Right kidney (tissue), 1 donor: ENCODE results near the gene KCNK1.

Experiments used
- DNase-seq: peaks from one replicate; pipeline ENCODE4 v3.0.0-alpha.2; 2016

KCNK1 gene

GRCh38 chr1:233704898-233705723 lies 91.2 kb downstream of the KCNK1 start:
- no peak for DNase-seq

- DNase-seq, result no peak
These were observed 93.4 kb downstream of the KCNK1 start for GRCh38 chr1:233707153-233707879.

- DNase-seq, result no peak
These were observed 94.2 kb downstream of the KCNK1 start for GRCh38 chr1:233707880-233708815.

- no peak for DNase-seq
These were observed 96.1 kb downstream of the KCNK1 start for GRCh38 chr1:233710031-233710430.

- DNase-seq, result no peak
These were observed 96.6 kb downstream of the KCNK1 start for GRCh38 chr1:233710507-233710906.

DNA sequence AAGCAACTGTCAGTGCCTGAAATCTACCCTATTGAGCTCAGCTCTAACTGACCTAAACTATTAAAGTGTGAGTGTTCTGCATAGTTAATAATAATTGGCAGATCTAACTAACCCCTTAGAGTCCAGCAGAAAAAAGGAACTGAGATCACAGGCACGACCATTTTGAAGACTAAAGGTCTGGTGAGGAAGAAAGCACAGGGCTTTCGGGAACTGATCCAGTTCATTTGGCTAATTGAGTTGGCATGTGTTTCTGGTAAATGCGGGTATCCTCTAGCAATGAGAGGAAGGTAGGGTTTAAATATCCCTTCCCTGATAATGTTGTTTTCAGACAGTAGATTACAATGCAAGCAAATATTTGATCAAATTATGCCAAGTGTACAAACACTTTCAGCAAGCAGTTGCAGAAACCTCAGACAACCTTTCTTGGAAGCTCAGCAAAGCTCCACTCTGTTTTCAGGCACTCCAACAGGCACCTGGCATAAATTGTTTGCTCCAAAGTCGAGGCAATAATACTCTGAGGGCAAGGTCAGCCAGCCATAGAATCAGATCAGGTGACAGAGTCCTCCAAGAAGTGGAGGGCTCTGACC lies 100.8 kb downstream of the KCNK1 start:
- DNase-seq, result no peak

GRCh38 chr1:233718057-233718456 lies 104.2 kb downstream of the KCNK1 start:
- DNase-seq, result no peak

DNA sequence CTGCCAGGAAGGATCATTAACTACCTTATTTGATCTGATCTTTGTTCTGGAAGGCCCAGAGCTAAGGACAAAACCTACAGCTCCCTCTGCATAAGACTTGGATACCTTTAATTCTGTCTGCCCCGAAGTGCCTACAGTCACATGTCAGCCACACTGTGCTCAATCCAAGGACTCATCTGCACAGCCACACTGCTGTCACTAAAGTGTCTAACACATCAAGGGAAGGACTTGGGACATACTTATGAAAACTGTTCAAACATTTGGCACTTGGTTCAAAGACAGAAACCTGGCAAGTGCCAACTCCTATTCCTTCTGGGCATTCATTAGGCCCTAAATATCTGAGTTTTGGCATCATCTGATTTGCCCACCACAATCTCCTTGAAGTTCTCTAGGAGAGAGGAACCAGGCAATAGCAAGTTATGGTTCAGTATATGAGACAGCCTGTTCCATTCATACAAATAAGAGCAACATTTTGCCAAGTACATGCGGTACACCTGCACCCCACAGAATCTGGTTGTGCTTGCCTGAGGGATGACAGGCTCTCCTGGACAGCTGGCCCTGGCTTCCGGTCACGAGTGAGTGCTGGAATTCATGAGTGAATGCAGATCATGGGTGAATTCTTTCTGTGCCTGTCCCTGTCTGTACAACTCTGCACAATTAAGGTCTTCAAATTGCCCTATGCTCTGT lies 105.9 kb downstream of the KCNK1 start:
- no peak for DNase-seq

DNA sequence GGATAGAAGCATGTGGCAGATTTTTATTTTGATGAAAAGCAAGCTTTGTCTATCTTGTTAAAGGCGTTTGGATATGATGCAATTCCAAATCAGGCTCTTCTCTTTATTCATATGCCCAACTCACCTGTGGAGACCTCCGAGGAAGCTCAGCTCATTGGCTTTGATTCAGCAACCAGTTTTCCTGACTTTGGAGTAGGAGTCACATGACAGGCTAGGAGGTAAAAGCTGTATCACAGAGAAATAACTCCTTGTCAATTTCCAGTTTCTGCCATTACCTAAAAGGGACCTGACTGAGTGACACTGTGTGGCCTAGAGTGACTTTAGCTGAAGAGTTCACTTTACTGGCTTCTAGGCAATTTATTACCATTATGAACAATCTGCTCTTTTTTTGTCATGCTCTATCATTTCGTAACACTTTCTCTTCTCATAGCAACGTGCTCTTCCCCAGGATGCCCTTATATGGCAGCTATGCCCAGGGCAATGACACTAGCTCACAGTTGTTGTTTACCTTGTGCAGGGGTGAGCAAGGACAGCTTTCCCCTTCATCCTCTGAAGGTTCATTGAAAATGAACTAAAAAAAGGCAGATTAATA lies 107.2 kb downstream of the KCNK1 start:
- no peak for DNase-seq
